Superior temporal gyrus (tissue), 1 donor: ENCODE data around the gene PDILT.

ENCODE experiments used
- DNase-seq: peaks from one replicate; pipeline ENCODE4 v3.0.0-alpha.2; 2016; ENCODE audit errors: extremely low spot score

The PDILT gene

GRCh38 chr16:20402651-20403050 lies 1.9 kb downstream of the PDILT start:
- DNase-seq = no peak

- DNase-seq = no peak
Measured at GRCh38 chr16:20401475-20402016, 3.0 kb downstream of the PDILT start.

DNA sequence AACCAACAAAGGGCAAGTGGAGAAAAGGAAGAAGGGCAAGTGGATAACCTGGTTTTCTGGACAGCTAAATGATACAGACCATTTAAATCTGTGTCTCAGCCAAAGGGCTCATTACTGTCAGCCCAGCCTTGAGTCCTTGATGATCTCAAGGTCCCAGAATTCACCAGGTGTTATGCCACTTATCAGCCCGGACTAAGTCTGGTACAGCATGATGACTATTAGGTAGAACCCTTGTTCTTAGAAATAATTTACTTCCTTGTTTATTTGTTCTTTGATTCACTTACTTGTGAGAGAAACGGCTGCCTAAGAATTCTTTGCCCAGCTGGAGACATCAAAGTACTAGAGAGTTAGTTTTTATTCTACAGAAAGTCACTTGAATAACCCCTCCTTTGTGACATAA lies 3.5 kb downstream of the PDILT start:
- no peak for DNase-seq

DNA sequence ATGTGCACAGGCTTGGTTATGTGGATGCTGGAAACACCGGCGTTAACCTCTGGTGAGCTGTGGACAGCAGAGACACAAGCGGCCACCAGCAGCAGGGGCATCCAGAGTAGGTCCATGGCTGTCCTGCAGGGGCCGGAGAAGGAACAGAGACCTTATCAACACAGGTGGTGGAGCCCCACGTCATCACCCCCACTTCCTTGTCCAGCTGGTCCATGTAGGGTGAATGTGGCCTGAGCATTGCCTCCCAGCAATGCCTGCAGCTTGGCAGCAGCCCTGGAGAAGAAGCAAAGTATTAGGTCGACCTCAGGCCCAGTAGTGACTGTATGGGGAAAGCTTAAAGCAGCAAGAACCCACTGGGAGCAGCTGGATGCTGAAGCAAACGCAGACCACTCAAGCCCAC lies 5.4 kb downstream of the PDILT start:
- DNase-seq = no peak

- DNase-seq = no peak
Measured at GRCh38 chr16:20398603-20399002, 5.9 kb downstream of the PDILT start.

- DNase-seq = no peak
Measured at GRCh38 chr16:20397468-20398074, 7.0 kb downstream of the PDILT start.

DNA sequence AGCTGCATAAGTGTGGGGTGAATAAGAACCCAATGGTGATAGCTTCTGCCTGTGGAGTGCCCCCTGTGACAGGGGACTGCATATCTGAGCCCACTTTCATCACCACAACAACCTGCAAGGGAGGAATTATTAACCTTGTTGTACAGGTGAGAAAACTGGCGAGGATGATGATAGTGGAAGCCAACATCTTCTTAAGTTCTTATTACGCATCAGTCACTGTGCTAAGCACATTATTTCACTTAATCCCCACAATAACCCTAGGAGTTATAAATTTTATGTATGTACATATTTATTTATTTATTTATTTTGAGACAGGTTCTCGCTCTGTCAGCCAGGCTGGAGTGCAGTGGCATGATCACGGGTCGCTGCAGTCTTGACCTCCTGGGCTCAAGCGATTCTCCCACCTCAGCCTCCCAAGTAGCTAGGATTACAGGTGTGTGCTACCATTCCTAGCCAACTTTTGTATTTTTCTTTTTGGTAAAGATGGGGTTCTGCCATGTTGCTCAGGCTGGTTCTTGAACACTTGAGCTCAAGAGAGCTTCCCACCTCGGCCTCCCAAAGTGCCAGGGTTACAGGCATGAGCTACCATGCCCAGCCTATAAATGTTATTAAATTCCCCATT lies 7.6 kb downstream of the PDILT start:
- no peak for DNase-seq

DNA sequence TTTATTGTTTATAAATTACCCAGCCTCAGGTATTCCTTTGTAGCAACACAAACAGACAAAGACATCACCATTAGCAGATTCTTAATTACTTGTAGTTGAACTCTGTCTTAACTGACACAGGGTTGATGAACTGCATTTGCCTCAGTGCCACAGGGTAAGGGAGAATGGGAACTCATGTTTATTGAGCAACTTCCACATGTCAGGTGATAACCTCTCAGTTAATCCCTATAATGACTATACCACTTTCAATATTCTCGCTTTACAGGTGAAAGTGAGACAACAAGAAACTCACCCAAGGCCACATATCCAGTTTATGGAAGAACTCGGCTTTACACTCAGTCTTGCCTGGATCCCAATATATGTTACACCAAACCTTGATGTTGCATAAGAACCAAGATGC lies 8.6 kb downstream of the PDILT start:
- DNase-seq = no peak

DNA sequence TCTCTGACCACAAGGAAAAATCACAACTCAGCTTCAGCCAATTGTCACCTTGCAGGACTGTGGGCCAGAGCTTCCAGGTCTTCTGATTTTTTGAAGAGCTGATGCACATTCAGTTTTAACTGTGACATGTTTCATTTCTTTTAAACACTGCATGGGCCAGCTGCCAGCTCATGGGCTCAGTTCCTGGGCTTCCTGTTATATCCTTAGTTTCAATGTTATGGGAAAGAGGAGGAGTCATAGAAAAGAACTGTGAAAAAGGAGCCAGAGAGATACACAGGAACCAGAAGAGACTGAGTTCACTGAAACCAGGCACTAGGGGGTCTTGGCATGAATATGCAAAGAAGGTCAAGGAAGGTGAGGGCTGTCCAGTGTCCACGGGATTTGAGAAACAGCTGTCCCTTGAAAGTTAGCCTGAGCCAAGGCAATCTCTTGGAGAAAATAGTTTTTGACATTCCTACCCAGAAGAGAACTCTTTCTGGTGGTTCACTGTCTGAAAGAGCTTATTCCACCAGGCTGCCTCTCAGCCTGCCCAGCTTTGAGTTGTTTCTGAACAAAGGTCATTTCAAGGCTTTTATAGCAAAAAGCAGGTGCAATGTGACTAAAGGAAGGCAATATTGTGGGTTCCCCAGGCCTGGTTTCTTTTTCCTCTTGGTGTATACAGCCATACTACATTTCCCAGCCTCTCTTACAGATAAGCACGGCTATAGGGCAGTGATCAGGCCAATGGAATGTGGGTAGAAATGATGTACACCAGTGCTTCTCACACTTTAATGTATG lies 10.5 kb downstream of the PDILT start:
- DNase-seq = no peak

DNA sequence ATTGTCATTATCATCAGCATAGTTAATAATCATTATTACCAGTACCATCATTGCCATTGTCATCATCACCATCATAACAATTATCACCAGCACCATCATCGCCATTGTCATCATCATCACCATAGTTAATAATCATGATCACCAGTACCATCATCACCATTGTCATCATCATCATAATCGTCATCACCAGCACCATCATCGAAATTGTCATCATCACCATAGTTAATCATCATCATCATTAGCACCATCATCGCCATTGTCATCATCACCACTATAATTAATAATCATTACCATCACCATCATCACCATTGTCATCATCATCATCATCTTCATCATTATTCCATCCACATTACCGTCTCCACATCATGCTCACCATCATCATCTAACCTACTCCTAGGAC lies 13.5 kb downstream of the PDILT start:
- DNase-seq = no peak

- DNase-seq = no peak
Measured at GRCh38 chr16:20388854-20389253, 15.7 kb downstream of the PDILT start.

GRCh38 chr16:20387978-20388377 lies 16.6 kb downstream of the PDILT start:
- no peak for DNase-seq

DNA sequence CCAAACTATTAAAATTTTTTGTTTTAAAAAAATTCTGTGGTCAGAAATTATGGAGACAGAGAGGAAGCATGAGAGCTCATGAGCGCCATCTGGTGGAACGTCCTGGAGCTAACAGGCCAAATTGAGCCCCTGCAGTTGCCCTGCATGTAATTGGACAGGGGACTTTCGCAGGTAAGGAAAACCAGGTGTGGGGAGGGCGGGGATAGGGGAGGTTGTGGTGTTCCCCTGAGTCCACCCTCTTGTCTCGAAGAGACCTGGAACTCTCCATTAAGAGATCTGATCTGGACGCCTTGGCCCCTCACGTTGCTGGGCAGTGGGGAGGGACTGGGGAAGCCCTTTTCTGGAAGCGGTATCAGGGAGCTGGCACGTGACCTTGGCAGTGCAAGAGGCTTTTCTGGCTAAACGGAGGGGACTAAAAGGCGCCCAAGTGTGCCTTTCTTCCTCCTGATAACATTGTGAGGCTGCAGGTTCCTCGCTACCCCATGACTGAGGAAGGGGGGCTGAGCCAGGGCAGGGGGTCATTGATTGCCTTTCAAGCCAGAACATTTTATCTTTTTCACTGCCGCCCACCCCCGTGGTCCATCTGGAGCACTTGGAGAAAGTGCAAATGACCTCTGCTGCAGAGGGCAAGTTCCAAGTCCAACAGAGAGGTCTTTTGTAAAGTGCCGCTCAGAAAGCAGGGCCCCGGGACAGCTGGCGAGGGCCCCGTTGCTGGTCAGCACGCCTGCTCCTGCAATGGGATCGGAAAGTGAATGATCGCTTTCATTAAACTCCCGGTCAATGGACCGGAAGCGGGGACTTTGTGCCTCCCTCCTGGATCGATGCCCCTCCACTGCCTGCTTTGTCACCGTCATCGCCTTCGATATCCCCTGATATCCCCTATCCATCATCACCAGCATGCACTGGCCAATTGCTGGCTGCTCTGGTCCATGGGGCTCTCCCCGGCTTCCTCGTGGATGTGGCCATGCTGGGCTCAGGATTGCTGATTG lies 18.4 kb downstream of the PDILT start:
- DNase-seq = peak; percentile 82

- DNase-seq = peak; percentile 88
Measured at GRCh38 chr16:20383106-20384029, 21.2 kb downstream of the PDILT start.

GRCh38 chr16:20382202-20382948 lies 22.2 kb downstream of the PDILT start:
- no peak for DNase-seq

DNA sequence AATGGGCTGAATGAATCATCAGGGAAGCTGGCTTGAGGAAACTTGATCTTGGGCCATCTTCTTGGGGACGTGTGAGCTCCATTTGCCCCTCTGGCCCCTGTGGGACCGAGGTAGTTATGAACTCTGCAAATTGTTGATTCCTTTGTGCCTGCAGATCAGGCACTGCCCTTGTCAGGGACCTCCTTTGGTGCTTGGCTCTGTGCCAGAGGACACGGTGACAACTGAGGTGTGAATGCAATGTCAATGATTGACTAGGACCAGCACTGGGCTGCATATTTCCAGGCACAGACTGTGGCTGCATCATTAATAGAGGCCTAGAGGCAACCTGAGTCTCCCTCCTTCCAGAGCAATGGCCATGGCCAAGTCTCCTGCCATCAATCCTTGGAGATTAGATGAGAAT lies 23.8 kb downstream of the PDILT start:
- no peak for DNase-seq

DNA sequence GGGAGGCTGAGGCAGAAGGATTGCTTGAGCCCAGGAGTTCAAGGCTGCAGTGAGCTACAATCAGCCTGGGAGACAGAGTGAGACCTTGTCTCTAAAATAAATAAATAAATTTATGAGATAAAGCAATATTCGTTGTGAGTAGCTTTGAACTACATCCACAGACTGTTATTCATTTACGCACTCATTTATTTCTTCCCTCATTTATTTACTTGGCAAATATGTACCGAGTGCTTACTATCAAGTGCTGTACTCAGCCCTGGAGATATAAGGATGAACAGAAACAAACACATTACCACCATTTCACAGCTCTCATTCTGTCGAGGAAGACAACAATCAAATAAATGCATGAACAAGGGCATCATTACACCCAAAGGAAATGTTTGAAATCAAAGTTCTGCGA lies 27.4 kb downstream of the PDILT start:
- DNase-seq = no peak

- DNase-seq = no peak
Measured at GRCh38 chr16:20372701-20373100, 31.8 kb downstream of the PDILT start.

- DNase-seq = no peak
Measured at GRCh38 chr16:20369452-20370054, 35.0 kb downstream of the PDILT start.
